ENCODE data around the gene GNB1L. TPM values are rescaled to one million over a fixed set of nuclear protein-coding genes. Genes with fewer than 3 reads are reported as not detected.

Gene GNB1L
- total RNA-seq, 1 experiment from 2014 or later, result 9.6 TPM

DNA sequence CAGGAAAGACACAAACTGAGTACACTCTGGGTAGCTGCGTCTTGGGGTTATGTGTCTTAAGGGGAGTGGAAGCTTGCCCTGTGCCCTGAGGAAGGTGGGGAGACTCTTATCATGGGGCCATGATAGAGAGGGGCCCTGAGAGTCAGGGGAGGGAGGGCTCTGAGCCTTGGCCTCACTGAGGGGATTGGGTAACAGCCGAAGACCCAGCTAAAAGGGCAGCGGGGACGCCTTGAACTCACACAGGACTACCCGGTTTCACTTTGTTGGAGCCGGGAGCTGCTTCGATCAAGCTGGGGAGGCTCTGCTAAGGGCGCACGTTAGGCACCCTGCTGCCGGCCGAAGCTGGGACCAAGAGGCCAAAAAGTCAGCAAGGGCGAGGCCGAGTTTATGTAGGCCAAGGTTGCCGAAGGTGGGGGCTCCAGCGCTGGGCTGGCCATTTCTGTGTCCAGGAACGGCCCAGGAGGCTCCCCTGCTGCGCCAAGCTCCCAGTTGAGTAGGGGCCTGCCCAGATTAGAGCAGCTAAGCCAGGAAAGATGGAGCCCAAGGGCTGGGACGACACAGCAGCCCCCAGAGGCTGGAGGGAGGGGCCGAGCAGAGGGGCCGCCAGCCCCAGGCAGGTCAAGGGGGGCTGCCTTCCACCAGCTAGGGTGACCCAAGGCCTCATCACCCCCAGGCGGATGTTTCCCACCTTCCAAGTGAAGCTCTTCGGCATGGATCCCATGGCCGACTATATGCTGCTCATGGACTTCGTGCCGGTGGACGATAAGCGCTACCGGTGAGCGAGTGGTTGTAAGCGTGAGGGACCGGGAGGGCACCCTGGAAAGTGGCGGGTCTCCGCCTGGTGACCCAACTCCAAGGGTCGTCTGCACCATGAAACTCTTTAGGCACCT is 91.9 kb downstream of the GNB1L start:
- DNase-seq (ENCODE audit: low spot score), result no peak

DNA sequence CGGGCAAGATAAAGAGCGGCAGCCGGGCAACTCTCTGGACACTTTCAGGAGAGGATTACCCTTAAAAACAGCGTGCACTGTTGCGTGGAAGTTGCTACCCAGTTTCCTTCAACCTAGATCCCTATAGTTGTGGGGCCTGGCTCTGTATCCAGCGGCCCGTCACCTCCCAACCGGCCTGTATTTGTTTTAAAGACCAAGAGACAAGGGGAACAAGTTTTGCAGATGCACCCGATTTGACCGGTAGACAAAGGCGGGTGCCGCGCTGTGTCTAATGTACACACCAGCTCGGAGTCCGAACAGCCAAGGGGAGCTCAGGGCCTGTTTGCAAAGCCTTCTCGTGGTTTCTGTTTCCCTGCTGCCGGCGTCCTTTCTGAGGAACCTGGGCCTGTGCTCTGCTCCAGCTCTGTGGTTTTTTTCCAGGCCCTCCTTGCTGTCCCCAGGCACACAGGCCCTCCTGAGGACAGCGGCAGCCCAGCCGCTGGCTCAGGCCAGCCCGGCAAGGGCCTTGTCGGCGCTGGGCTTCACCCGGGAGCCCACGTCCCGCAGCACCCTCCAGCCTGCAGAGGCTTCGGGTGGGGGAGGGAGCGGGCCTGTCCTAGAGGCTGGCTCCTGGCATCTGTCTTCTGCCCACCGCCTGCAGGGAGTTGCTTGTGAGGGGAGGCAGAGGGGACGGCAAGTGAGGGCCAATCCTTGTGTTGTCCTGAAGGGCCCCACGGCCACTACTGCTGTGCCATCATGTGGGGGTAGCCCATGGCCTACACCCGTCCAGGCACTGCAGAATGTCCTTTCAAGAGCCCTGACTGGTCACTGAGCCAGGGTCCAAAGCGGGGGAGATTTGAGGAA is 92.7 kb downstream of the GNB1L start:
- no peak for DNase-seq (ENCODE audit: low spot score)

DNA sequence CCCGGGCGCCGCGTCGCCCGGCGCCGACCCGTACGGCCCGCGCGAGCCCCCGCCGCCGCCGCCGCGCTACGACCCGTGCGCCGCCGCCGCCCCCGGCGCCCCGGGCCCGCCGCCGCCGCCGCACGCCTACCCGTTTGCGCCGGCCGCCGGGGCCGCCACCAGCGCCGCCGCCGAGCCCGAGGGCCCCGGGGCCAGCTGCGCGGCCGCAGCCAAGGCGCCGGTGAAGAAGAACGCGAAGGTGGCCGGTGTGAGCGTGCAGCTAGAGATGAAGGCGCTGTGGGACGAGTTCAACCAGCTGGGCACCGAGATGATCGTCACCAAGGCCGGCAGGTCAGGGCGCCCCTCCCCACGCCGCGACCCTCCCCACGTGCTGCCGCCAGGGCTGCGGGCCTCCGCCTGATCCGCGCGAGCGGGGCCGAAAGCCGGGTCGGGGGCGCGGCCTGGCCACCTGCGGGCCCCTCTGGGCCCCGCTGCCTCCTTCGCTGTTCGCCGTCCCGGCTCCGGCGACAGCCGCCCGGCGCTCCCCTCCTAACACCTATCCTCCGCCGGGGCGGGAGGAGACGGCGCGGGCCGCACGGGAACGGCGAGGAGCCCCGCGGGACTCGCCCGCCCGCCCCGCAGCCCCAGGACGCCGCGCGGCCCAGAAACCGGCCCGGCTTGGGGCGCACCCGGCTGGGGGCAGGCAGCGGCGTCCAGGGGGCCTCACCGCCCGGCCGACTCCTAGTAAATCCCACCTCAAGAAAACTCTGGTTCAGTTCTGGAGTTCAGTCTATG is 93.5 kb downstream of the GNB1L start:
- DNase-seq (ENCODE audit: low spot score), result no peak

DNA sequence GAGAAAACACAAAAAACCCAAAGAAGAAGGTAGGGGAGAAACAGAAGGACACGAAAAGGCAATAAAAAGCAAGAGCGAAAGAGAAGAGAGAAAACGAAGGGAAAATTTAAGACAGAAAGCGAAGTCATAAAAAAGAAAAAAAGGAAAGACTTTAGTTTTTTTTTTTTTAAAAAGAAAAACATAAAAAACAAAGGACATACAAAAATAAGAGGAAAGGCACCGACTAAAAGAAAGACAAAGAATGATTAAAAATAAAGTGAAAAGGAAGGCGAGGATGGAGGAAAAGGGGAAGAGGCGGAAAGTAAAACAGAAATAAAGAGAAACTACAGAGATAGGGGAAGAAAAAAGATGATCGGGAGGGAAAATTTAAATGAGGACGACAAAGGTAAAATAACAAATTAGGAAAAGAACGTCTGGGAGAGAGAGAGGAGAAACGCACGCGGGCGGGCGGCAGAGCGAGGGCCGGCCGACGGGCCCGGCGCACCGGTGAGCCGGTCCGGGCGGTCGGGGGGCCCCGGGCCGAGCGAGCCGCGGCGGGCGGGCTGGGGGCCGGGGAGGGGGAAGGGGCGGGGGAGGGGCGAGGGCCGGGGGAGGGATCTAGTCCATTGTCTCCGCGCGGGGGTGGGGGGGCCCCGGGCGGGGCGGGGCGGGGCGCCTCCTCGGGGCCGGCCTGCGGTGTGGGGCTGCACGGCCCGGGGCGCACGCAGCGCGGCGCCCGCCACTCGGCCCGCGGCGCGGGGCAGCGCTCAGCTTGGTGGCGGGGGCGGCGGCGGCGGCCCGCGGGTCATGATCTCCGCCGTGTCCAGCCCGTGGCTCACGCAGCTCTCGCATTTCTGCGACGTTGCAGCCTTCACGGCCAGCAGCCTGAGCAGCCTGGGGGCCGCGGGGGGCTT is 94.4 kb downstream of the GNB1L start, which contains the start of gene TBX1:
TBX1 (plus strand) TSS at position 721 of the 893 bp plus-strand sequence; CDS start at position 787, 66 bp downstream.
- no peak for DNase-seq (ENCODE audit: low spot score)

DNA sequence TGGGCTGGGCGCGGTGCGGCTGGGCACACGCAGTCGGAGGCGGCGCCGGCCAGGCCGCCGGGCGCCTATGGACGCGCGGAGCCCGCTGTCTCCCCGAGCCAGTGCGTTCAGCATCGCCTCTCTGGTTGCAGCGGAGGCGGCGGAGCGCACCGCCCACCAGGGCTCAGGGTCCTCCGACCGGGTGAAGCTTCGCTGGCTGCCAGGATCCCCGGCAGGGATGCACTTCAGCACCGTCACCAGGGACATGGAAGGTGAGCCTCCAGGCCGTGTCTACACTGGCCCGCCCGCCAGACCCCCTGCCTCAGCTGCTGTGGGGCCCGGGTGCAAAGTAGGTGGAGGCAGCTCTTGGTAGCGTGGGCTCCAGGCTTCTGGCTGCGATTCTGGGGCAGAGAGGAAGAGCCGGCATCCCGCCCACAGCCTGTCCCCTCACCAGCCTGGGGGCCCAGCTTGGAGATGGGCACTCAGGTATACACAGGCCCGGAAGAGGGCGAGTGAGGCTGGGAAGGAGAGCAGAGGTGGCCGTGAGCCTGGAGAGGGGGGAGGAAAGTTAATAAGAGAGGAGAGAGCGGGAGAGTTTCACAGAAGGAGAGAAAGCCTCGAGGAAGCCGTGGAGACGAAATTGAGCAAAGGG is 95.1 kb downstream of the GNB1L start:
- DNase-seq (ENCODE audit: low spot score), result no peak

DNA sequence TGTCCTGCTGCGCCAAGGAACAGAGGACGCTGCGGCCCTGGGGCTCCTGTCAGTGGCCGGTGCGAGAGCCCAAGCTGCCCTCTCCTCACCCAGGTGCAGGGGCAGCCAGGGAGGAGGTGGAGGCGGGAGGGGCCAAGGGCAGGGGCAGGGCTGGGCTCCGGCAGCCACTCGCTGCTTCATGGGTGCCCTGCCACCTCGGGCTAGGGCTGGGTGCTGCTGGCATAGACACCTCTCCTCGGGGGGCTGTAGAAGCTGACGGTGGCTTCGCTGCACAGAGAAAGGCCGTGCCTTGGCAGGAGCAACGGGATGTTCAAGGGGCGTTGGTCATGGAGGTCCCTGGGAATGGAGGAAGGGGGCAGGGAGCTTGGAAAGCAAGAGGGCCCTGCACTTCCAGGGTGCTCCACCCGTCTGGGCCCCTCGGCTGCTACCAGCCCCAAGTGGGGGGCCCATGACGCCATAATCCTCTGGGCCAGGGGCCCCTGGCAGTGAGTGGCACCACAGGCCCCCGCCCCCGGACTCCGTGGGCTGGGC is 95.7 kb downstream of the GNB1L start:
- DNase-seq (ENCODE audit: low spot score), result no peak

DNA sequence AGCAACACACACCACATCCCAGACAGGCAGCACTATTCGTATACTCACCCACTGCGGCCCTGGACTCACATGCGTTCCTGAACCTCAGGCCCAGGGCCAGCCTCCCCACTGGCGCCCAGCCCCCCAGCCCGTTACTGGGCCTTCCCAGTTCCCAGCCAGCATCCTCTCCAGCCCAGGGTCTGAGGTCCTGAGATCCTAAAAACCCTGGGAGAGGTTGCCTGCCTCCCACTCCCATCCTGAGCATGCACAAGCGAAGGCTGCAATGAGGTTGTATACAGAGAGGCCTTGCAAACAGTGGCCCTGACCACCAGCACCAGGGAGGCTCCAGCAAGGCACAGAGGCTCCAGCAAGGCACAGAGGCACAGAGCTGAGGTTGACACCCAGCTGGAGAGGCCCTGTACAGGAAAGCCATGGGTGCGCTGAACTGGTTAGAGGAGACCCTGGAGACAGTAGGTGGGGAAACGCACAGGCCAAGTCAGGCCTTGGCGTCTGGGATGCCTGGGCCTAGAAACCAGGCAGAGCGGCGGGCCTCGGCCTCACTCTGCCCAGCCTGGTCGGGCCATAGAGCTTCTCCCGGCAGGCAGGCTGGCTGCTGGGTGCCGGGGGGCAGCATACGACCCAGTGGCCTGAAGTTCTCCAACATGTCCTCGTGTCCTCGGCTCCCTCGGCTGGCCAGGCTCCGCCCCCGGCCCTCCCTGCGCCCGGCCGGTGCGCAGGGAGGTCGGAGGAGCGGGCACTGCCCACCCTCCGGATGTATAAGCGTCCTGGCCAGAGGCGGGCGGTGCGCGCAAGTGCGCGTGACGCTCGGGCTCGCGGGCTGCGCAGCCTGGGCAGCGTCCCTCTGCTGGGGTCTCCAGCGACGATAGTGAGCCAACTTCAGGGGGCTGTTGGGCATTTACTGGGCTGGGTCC is 96.4 kb downstream of the GNB1L start:
- no peak for DNase-seq (ENCODE audit: low spot score)

DNA sequence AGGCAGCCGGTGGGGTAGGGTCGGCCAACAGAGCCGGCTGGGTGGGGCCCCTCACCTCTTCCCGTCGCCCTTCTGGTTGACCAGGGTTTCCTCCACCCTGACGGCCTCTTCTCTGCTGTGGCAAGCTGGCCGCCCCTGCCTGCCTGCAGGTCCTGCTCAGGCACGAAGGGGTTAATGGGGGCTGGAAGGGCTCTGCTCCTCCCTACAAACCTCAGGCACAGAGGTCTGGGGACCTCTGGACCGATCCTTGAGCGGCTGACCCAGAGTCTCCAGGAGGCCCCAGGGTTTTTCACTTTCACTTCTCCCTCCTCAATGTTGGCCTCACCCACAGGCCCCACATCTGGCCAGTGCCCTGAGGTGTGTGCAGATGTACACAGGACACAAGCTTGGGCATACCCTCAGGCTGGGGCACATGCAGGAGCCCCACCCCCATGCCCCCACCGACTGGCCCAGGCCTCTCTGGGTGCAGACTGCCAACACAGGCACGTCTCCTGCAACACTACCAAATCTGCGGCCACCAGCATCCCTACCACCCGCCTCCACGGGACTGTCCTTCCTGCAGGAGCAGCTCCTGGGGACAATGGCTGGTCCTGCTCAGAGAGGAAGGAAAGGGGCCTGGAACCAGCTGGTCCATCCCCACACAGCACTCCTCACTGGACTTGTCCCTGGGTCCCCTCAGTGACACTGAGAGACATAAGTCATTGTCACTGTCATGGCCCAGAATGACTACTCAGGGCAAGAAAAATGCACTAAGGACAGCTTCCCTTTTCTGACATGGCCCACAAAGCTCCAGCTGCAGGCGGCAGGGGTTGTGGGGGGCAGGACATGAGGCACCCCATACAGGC is 97.3 kb downstream of the GNB1L start:
- no peak for DNase-seq (ENCODE audit: low spot score)

DNA sequence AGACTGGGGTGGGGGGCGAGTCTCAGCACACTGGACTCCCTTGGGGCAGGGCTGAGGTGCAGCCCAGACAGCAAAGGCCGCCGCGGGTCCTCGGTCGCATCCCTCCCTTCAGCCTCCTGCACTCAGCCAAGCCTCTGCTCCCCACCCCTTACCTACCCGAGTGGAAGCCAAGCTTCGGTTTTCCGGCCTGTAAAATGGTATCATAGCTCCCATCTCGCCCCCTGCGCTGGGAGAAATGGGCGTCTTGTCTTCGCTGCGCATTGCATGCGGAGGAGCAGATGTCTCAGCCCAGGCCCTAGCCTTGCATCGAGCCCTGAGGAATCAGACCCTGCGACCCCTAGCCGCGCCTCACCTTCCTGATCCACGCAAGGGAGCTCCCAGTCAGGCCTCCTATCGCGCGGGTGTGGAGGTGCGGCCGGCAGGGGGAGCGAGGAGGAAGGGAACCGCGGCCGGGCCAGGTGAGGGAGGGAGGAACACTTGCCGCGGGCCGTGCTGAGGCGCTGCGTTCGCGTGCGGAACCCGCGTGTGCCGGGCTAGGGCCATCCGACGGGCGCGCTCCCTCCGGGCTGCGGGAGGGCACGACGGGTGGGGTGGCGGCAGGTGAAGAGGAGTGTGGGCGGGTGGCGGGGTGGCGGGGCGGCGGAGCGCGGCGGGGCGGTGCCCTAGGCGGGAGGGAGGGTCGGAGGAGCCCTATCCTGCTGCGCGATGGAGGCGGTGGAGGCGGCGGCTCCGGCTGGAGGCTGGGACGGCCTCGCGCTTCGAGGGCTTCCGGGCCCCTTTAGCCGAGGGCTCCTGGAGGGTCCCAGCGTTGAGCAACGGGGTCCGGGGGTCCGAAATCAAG is 98.2 kb downstream of the GNB1L start:
- DNase-seq (ENCODE audit: low spot score), result no peak

DNA sequence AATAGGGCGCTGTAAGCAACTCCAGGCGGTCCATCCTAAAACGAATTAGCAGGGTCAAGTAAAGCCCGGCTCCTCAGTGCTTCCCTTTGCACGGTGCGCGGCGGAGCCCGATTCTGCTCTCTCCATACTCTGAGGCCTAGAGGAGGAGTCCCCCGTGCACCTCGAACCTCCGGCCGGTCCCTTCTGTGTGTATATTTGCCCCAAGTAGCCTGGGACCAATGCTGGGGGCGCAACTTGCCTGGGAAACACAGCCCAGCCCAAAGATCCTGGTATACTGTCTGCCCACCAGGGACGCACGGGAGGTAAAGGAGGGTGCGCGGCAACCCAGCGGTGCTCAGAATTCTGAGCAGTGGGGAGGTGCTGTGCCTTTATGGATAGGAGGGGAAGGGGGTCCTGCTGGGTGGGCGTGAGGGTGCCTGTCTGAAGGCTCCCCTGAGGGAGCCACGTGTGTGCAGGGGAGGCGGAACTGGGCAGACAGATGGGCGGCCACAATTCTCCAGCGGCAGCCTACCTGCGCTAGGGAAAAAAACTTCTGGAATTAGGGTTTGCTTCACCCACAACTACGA is 98.9 kb downstream of the GNB1L start:
- DNase-seq (ENCODE audit: low spot score), result no peak

DNA sequence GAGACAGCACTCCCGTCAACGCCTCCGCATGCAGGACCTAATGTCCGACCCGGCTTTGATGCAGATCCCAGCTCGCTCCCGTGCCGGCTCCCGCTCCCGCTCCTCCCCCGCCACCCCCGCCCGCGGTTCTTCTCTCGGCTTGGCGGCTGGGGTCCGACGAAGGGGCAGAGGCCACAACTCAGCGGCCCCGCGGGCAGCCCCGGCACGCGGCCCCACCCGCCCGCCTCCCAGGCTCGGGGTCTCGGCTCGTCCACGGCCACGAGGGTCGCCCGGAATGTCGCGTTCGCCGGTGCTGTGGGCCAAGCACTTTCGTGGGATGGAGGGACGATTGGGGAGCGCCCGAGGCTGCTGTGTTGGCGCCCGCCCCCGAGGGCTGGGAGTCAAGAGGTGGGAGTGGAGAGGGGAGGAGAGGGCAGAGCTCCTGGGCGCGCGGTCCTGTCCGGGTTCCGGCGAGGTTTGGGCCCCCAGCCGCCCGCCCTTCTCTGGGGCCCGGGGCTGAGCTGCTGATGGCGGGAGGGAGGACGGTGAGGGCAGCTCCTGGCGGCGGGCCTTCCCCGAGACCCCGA is 99.4 kb downstream of the GNB1L start:
- DNase-seq (ENCODE audit: low spot score), result no peak

DNA sequence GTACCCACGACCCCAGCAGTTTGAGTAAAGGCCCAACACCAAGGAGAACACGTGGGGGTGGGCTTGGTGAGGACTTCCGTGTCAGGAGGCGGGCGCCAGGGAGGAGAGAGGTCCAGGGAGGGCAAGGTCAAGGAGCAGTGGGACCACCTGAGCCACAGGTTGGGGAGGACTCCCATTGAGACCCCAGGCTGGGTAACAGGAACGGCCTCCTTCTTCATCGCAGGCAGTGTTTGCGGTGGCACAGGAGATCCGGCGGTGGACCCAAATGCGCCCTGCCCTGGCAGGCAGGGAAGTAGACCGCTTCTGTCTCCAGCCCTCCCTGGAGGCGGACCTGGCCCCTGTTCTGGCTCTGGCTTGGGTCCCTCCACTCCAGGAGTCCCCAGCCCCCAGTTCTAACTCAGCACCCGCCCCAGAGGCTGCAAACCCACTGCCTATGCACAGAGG is 100.0 kb downstream of the GNB1L start:
- no peak for DNase-seq (ENCODE audit: low spot score)

DNA sequence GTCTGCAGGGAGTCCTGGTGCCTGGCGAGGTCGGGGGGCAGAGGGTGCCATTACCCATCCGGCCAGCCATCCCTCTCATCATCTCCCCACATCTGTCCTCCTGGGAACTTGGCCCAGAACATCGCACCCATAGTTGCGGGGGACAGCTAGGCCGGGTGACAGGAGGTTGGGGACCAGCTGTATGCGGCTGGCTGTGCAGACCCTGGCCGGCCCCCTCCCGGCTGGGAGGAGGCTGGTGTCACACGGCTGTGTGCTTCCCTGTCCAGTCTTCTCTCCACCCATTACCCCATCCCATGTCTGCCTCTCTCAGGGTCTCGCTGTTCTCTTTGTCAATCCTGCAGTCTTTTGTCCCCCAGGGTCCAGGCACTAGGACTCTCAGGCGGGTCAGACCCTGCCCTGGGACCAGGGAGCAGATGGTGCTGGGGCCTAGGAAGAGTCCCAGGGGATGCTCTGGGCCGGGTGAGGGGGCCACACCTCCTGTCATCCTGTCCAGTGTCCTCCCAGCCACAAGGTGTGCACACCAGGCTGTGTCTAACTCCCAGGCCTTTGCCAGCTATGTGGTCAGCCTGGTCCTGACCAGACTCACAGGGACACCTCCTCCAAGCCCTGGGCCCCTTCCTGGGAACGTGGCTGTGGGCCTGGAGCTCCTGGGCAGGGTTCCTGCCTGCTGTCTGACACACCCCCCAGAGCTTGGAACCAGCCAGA is 100.5 kb downstream of the GNB1L start:
- DNase-seq (ENCODE audit: low spot score), result no peak

DNA sequence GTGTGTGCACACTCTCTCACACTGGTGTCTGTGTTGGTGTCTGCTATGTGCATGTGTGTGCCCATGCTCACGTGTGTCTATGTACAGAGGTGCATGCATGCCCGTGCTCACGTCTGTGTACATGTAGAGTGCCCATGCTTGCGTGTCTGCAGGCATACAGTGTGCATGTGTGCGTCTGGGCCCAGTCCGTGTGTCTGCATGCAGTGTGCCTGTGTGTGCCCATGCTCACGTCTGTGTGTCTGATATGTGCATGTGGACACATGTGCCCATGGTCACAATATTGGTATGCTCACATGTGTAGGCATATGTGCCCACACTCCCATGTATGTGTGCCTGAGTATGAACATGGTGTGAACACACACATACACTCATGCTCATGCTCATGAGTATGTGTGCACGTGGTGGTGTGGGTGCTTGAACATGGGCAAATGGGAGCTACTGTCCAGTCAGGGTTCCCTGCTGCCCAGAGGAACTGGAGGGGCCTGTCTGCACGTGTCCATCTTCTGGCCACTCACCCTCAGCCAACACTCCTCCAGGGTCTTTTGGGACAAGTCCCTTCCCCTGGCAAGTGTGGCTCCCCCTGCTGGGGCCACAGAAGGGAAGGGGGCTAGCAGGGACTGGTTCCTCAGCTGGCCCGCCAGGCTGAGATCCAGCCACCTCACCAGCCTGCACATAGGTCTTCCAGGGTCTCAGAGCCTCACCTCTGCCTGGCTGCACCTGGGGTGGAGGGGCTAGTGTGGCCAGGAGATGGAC is 101.4 kb downstream of the GNB1L start:
- DNase-seq (ENCODE audit: low spot score), result no peak

All from A172 (cell line).